Osteoblast (primary cell): ENCODE results near the gene TRIOBP. TPM values are rescaled to one million over a fixed set of nuclear protein-coding genes. Genes with fewer than 3 reads are reported as not detected.

Experiments used
- DNase-seq: peaks from one replicate; pipeline ENCODE4 v3.0.0; 2011; ENCODE audit warnings: low spot score, mixed read lengths; ENCODE audit not compliant: insufficient read length; ENCODE audit errors: missing footprints
- H2AFZ ChIP-seq: 2 replicates; pipeline ENCODE4 v1.6.0; 2011; ENCODE audit warnings: mild to moderate bottlenecking, low read length
- H3K27ac ChIP-seq: 2 replicates; pipeline ENCODE4 v1.5.1; 2011; ENCODE audit warnings: mild to moderate bottlenecking, low read depth, low read length, moderate library complexity
- H3K27me3 ChIP-seq: 2 replicates; pipeline ENCODE4 v1.6.0; 2012; ENCODE audit warnings: mild to moderate bottlenecking, control low read depth, inconsistent platforms, low read length, moderate library complexity; ENCODE audit not compliant: insufficient read depth
- H3K36me3 ChIP-seq: 2 replicates; pipeline ENCODE4 v1.5.1; 2011; ENCODE audit warnings: mild to moderate bottlenecking, low read length, control low read depth, moderate library complexity; ENCODE audit not compliant: insufficient read depth
- H3K4me1 ChIP-seq: 2 replicates; pipeline ENCODE4 v1.5.1; 2011; ENCODE audit warnings: mild to moderate bottlenecking, low read length, control low read depth, moderate library complexity; ENCODE audit not compliant: insufficient read depth
- H3K4me2 ChIP-seq: 2 replicates; pipeline ENCODE4 v1.6.0; 2011; ENCODE audit warnings: mild to moderate bottlenecking, low read length; ENCODE audit not compliant: insufficient read depth
- H3K4me3 ChIP-seq: fragments of 200-600 bp; sonication (generic); 3 replicates; pipeline ENCODE4 v1.5.1; 2012; ENCODE audit warnings: mild to moderate bottlenecking, low read length, inconsistent platforms; ENCODE audit not compliant: insufficient read depth
- H3K79me2 ChIP-seq: 2 replicates; pipeline ENCODE4 v1.6.0; 2012; ENCODE audit warnings: mild to moderate bottlenecking, low read length, control low read depth, inconsistent platforms; ENCODE audit not compliant: insufficient read depth
- H3K9me3 ChIP-seq: 2 replicates; pipeline ENCODE4 v1.5.1; 2011; ENCODE audit warnings: low read depth, low read length, control low read depth
- H4K20me1 ChIP-seq: 2 replicates; pipeline ENCODE4 v1.6.0; 2012; ENCODE audit warnings: mild to moderate bottlenecking, low read length, control low read depth; ENCODE audit not compliant: insufficient read depth
- total RNA-seq: library from RNA; depleted of rRNA; stranded (reverse); fragments of >200 nt; gene quantifications from 2 replicates; pipeline ENCODE4 v1.2.3, GENCODE V29; 2012
- TF ChIP-seq, protein P1 (sequence below): IDR thresholded peaks from 2 replicates; pipeline ENCODE4 v1.5.1; 2011; ENCODE audit warnings: mild to moderate bottlenecking, low read depth, low read length, moderate library complexity; ENCODE audit errors: extremely low read depth

Gene TRIOBP
- total RNA-seq, 1 donor = 162 TPM

DNA sequence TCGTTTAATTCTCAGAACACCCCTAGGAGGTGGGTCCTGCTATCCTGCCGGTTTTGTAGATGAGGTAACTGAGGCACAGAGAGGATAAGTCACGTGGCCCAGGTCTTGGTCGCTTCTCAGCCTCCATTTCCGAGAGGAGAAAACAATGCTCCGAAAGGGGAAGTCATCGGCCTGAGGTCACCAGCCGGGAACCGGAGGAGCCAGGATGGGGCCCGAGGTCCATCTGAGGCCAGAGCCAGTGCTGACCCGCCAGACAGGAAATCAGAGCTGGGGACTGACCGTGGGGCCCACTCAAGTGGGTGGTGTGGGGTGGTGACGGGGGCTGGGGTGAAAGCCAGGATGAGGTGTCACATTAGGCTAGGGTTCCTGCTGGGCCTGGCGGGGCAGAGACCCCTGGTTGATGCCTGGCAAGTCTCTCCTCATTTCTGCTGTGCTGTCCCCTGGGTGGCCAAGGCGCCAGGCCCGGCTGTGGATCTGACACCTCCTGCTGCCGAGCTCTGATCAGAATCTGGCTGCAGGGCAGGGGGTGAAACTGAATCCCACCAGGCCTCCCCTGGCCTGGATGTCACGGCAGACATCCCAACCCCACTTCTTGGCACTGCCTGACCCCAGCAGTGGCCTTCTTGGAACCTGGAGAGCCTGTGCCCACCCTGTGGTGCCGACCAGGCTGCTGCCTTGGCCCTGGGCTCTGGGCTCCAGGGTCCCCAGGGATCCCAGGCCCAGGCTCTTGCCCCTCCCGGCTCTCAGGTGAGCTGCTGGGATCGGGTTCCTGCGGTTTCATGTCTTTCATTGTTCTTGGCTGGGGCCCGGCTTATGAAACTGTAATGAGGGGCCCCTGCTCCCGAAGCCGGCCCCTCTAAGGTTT is 12.0 kb downstream of the TRIOBP start:
- H3K27me3 ChIP-seq = no peaks in the 10 kb centered on the region
- no peak overlapping the region for H3K4me2 ChIP-seq
- H3K4me1 ChIP-seq = no peaks in the 10 kb centered on the region
- H3K27ac ChIP-seq = no peak overlapping the region
- no peak overlapping the region for H3K4me3 ChIP-seq
- H3K36me3 ChIP-seq = no peaks in the 10 kb centered on the region
- no peaks in the 10 kb centered on the region for H4K20me1 ChIP-seq
- no peaks in the 10 kb centered on the region for H3K9me3 ChIP-seq
- H2AFZ ChIP-seq = no peak overlapping the region
- peak; percentile 45 for DNase-seq
- no peaks in the 10 kb centered on the region for H3K79me2 ChIP-seq
- TF ChIP-seq, protein P1, sequence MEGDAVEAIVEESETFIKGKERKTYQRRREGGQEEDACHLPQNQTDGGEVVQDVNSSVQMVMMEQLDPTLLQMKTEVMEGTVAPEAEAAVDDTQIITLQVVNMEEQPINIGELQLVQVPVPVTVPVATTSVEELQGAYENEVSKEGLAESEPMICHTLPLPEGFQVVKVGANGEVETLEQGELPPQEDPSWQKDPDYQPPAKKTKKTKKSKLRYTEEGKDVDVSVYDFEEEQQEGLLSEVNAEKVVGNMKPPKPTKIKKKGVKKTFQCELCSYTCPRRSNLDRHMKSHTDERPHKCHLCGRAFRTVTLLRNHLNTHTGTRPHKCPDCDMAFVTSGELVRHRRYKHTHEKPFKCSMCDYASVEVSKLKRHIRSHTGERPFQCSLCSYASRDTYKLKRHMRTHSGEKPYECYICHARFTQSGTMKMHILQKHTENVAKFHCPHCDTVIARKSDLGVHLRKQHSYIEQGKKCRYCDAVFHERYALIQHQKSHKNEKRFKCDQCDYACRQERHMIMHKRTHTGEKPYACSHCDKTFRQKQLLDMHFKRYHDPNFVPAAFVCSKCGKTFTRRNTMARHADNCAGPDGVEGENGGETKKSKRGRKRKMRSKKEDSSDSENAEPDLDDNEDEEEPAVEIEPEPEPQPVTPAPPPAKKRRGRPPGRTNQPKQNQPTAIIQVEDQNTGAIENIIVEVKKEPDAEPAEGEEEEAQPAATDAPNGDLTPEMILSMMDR = no peak

DNA sequence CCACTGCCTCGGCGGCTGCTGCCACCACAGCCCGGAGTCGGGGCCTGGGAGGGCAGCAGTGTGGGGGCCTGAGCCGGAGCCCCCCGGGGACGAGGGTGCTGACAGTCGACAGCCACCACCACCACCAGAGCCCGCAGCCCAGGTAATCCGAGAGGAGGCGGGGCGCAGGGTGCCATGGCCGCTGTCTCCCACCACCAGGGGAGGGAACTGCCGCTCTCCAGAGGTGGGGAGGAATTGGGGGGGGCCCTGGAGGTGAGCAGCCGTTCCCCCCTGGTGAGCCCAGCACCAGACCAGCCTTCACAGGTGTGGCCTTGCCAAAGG is 12.6 kb downstream of the TRIOBP start:
- TF ChIP-seq, protein P1 = no peak
- no peak overlapping the region for H2AFZ ChIP-seq
- no peaks in the 10 kb centered on the region for H3K9me3 ChIP-seq
- H3K36me3 ChIP-seq = no peaks in the 10 kb centered on the region
- H3K27me3 ChIP-seq = no peaks in the 10 kb centered on the region
- H3K4me3 ChIP-seq = no peak overlapping the region
- DNase-seq = no peak
- no peak overlapping the region for H3K4me2 ChIP-seq
- H3K79me2 ChIP-seq = no peaks in the 10 kb centered on the region
- no peak overlapping the region for H3K27ac ChIP-seq
- no peaks in the 10 kb centered on the region for H3K4me1 ChIP-seq
- H4K20me1 ChIP-seq = no peaks in the 10 kb centered on the region

DNA sequence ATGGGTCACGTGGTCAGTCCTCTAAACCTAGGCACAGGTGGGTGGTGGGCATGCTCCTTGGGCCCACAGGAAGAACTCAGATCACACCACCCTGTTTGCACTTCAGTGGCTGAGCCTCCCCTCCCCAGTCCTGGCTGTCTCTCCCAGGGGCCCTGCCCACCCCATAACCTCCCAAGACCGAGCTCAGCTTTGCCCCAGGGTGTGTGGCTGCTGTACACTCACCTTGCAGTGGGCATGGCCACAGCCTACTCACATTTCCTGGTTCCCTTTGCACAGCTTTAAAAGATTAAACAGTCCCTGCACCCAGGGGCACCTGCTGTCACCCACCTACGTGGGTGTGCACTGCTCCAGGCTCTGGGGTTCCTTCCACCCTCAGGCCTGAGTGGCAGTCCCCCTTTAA is 13.8 kb downstream of the TRIOBP start:
- TF ChIP-seq, protein P1 = no peak
- DNase-seq = peak; percentile 58
- Histone ChIP-seq H4K20me1 (no peaks in the 10 kb centered on the region), H3K79me2 (no peaks in the 10 kb centered on the region), H3K4me2 (no peak overlapping the region), H3K9me3 (no peaks in the 10 kb centered on the region), H2AFZ (no peak overlapping the region), H3K4me1 (no peaks in the 10 kb centered on the region), H3K36me3 (no peaks in the 10 kb centered on the region), H3K4me3 (no peak overlapping the region), H3K27me3 (no peaks in the 10 kb centered on the region), H3K27ac (no peak overlapping the region)

DNA sequence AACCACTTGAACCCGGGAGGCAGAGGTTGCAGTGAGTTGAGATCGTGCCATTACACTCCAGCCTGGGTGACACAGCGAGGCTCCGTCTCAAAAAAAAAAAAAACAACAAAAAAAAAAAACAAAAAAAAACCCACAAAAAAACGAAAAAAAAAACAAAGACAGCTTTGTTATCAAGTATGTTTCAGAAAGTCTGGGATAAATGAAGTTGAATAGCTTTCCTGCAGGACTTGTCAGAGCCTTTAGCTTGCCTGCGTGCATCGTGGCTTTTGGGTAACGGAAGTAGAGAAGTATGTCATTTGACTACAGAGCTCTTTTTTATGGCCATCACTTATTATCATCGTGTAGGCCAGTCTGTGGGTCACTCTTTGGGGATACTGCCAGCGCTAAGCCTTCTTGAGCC is 14.6 kb downstream of the TRIOBP start:
- no peak for DNase-seq
- H3K36me3 ChIP-seq = no peaks in the 10 kb centered on the region
- no peak overlapping the region for H3K27ac ChIP-seq
- no peaks in the 10 kb centered on the region for H3K9me3 ChIP-seq
- no peaks in the 10 kb centered on the region for H3K4me1 ChIP-seq
- H3K79me2 ChIP-seq = no peaks in the 10 kb centered on the region
- H2AFZ ChIP-seq = no peak overlapping the region
- no peak overlapping the region for H3K4me2 ChIP-seq
- H3K27me3 ChIP-seq = no peaks in the 10 kb centered on the region
- H3K4me3 ChIP-seq = no peak overlapping the region
- TF ChIP-seq, protein P1 = no peak
- H4K20me1 ChIP-seq = no peaks in the 10 kb centered on the region
